H9 (cell line): Measurements from ENCODE around the gene PLCH2. TPM values are rescaled to one million over a fixed set of nuclear protein-coding genes. Genes with fewer than 3 reads are reported as not detected.

ENCODE experiments used
- DNase-seq: peaks from one replicate; pipeline ENCODE4 v3.0.0-alpha.2; 2017
- H2AFZ ChIP-seq: one replicate; pipeline ENCODE4 v1.6.1; 2013; ENCODE audit warnings: mild to moderate bottlenecking, low read length, control low read depth, moderate library complexity
- H2AK5ac ChIP-seq: 2 replicates; pipeline ENCODE4 v1.6.1; 2013; ENCODE audit warnings: low read length, control low read depth, mixed read lengths; ENCODE audit not compliant: insufficient read length
- H2BK120ac ChIP-seq: one replicate; pipeline ENCODE4 v1.6.1; 2013; ENCODE audit warnings: low read depth, mild to moderate bottlenecking, low read length, control low read depth, inconsistent platforms; ENCODE audit not compliant: poor library complexity, severe bottlenecking
- H2BK12ac ChIP-seq: 2 replicates; pipeline ENCODE4 v1.6.1; 2013; ENCODE audit warnings: low read length, control low read depth, mixed read lengths, low read depth; ENCODE audit not compliant: insufficient read length
- H2BK15ac ChIP-seq: 2 replicates; pipeline ENCODE4 v1.6.1; 2013; ENCODE audit warnings: low read depth, low read length, control low read depth
- H2BK20ac ChIP-seq: one replicate; pipeline ENCODE4 v1.6.1; 2013; ENCODE audit warnings: low read depth, mild to moderate bottlenecking, low read length, control low read depth, inconsistent platforms; ENCODE audit not compliant: poor library complexity, severe bottlenecking
- H2BK5ac ChIP-seq: 2 replicates; pipeline ENCODE4 v1.6.1; 2013; ENCODE audit warnings: low read length, control low read depth, mixed read lengths; ENCODE audit not compliant: insufficient read length
- H3K14ac ChIP-seq: 2 replicates; pipeline ENCODE4 v1.6.1; 2013; ENCODE audit warnings: low read length, control low read depth; ENCODE audit not compliant: insufficient read depth
- H3K18ac ChIP-seq: 2 replicates; pipeline ENCODE4 v1.6.1; 2013; ENCODE audit warnings: low read depth, mild to moderate bottlenecking, mixed read lengths, low read length, control low read depth; ENCODE audit not compliant: insufficient read length
- H3K23ac ChIP-seq: 2 replicates; pipeline ENCODE4 v1.6.1; 2013; ENCODE audit warnings: low read length, control low read depth, mixed read lengths, low read depth; ENCODE audit not compliant: insufficient read length
- H3K23me2 ChIP-seq: 2 replicates; pipeline ENCODE4 v1.6.1; 2013; ENCODE audit warnings: low read depth, mild to moderate bottlenecking, mixed read lengths, low read length, control low read depth; ENCODE audit not compliant: insufficient read length, poor library complexity, severe bottlenecking
- H3K27ac ChIP-seq: 2 replicates; pipeline ENCODE4 v1.5.1; 2013; ENCODE audit warnings: low read length, control low read depth, mixed read lengths, low read depth; ENCODE audit not compliant: insufficient read length
- H3K27me3 ChIP-seq: 2 replicates; pipeline ENCODE4 v1.6.1; 2013; ENCODE audit warnings: low read length, control low read depth, inconsistent platforms; ENCODE audit not compliant: insufficient read depth
- H3K4ac ChIP-seq: 2 replicates; pipeline ENCODE4 v1.6.1; 2013; ENCODE audit warnings: low read depth, mild to moderate bottlenecking, control low read depth, inconsistent platforms, low read length, moderate library complexity
- H3K4me1 ChIP-seq: 2 replicates; pipeline ENCODE4 v1.6.1; 2013; ENCODE audit warnings: low read length, control low read depth, inconsistent platforms; ENCODE audit not compliant: insufficient read depth
- H3K4me2 ChIP-seq: 2 replicates; pipeline ENCODE4 v1.6.1; 2013; ENCODE audit warnings: low read length, control low read depth, mixed read lengths; ENCODE audit not compliant: insufficient read length, insufficient read depth
- H3K56ac ChIP-seq: 2 replicates; pipeline ENCODE4 v1.6.1; 2013; ENCODE audit warnings: low read depth, mild to moderate bottlenecking, mixed read lengths, low read length, control low read depth; ENCODE audit not compliant: insufficient read length
- H3K79me1 ChIP-seq: 2 replicates; pipeline ENCODE4 v1.6.1; 2013; ENCODE audit warnings: low read depth, mild to moderate bottlenecking, moderate library complexity, low read length, control low read depth, inconsistent platforms; ENCODE audit not compliant: insufficient read depth, poor library complexity, severe bottlenecking
- H3K79me2 ChIP-seq: 2 replicates; pipeline ENCODE4 v1.6.1; 2013; ENCODE audit warnings: low read length, control low read depth, inconsistent platforms; ENCODE audit not compliant: insufficient read depth
- H3K9ac ChIP-seq: 2 replicates; pipeline ENCODE4 v1.6.1; 2013; ENCODE audit warnings: low read length, control low read depth, mixed read lengths; ENCODE audit not compliant: insufficient read length; ENCODE audit errors: extremely low read depth
- H3K9me3 ChIP-seq: one replicate; pipeline ENCODE4 v1.6.1; 2013; ENCODE audit warnings: low read depth, low read length, inconsistent platforms; ENCODE audit not compliant: control insufficient read depth
- H3T11ph ChIP-seq: one replicate; pipeline ENCODE4 v1.6.1; 2013; ENCODE audit warnings: mild to moderate bottlenecking, low read length, control low read depth, inconsistent platforms
- H4K20me1 ChIP-seq: one replicate; pipeline ENCODE4 v1.6.1; 2013; ENCODE audit not compliant: control insufficient read depth, insufficient read length, insufficient read depth
- H4K5ac ChIP-seq: 2 replicates; pipeline ENCODE4 v1.6.1; 2013; ENCODE audit warnings: low read depth, mild to moderate bottlenecking, mixed read lengths, low read length, control low read depth; ENCODE audit not compliant: insufficient read length
- H4K8ac ChIP-seq: replicated peaks from 2 replicates; pipeline ENCODE4 v1.6.1; 2013; ENCODE audit warnings: low read length, control low read depth, mixed read lengths, low read depth; ENCODE audit not compliant: insufficient read length
- H4K91ac ChIP-seq: 2 replicates; pipeline ENCODE4 v1.6.1; 2013; ENCODE audit warnings: low read depth, mild to moderate bottlenecking, moderate library complexity, mixed read lengths, low read length, control low read depth; ENCODE audit not compliant: insufficient read length
- H3K27ac Mint-ChIP-seq, 3 experiments: 2 replicates in 2 of 3; 3 replicates in 1 of 3; pipeline ENCODE4 v1.8.0; 2020 to 2021; ENCODE audit warnings: mixed read lengths in 3 of 3, mild to moderate bottlenecking in 1 of 3, moderate library complexity in 1 of 3
- H3K27me3 Mint-ChIP-seq: 2 replicates; pipeline ENCODE4 v1.8.0; 2021; ENCODE audit warnings: low read depth, mild to moderate bottlenecking, moderate library complexity, mixed read lengths
- H3K36me3 Mint-ChIP-seq, 3 experiments: 2 replicates in 2 of 3; 3 replicates in 1 of 3; pipeline ENCODE4 v1.8.0; 2020 to 2021; ENCODE audit warnings: low read depth in 3 of 3, mixed read lengths in 3 of 3; ENCODE audit not compliant: insufficient read depth in 1 of 3
- H3K4me1 Mint-ChIP-seq, 2 experiments: 2 replicates each; pipeline ENCODE4 v1.8.0; 2020; ENCODE audit warnings: mixed read lengths in 2 of 2
- H3K4me3 Mint-ChIP-seq, 2 experiments: 2 replicates in 1 of 2; 3 replicates in 1 of 2; pipeline ENCODE4 v1.8.0; 2020 to 2021; ENCODE audit warnings: mild to moderate bottlenecking in 2 of 2, mixed read lengths in 2 of 2, moderate library complexity in 1 of 2
- H3K9me3 Mint-ChIP-seq, 2 experiments: 2 replicates in 1 of 2; 3 replicates in 1 of 2; pipeline ENCODE4 v1.8.0; 2020; ENCODE audit warnings: mild to moderate bottlenecking in 2 of 2, mixed read lengths in 2 of 2, moderate library complexity in 1 of 2
- WGBS: extraction: QIAGEN DNeasy Blood & Tissue Kit; methylation state at CpG from one replicate; pipeline ENCODE4 v1.1.7; 2013; ENCODE audit warnings: missing lambda C conversion rate, low lambda C conversion rate, mixed read lengths; ENCODE audit not compliant: insufficient read length; ENCODE audit errors: extremely low coverage; 5-methylcytosine and 5-hydroxymethylcytosine counted together
- total RNA-seq: library from RNA; stranded (reverse); gene quantifications from 2 replicates; pipeline ENCODE4 v1.2.1, GENCODE V29; 2021
- TF ChIP-seq, protein P1 (sequence below): fragments of 200-600 bp; sonication (generic); conservative IDR thresholded peaks from 3 replicates; pipeline ENCODE4 v1.8.0; 2021; ENCODE audit warnings: antibody characterized with exemption, mild to moderate bottlenecking

The PLCH2 gene
- total RNA-seq, 1 experiment from 2014 or later: 0.09 TPM

DNA sequence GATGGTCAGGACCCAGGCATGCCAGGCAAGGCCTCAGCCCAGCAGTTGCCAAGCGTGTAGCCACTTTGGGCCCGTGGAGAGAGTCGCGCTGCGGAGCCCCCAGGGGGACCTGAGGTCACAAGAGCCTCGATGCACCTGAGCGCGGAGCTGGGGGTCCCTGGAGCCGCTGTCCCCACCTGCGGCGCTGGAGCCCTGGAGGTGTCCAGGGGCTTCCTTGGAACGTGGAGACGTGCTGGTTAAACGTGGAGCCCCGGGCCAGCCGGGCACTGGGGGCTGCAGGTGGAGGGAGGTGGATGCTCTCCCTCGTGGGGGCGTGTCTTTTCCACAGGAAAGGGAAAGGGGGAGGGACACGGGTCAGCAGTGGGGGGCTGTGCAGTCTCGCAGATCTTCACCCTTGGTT is 3.1 kb downstream of the PLCH2 start:
- no peak overlapping the region for H2BK120ac ChIP-seq
- H2BK5ac ChIP-seq: no peak overlapping the region
- H4K91ac ChIP-seq: no peak overlapping the region
- H4K20me1 ChIP-seq: no peaks in the 10 kb centered on the region
- no peak overlapping the region for H3K4ac ChIP-seq
- H2BK12ac ChIP-seq: no peak overlapping the region
- no peak overlapping the region for H3K27ac Mint-ChIP-seq
- no CpG with 5 or more reads among the region's 20 CpGs for WGBS
- H3K27me3 Mint-ChIP-seq: peaks cover 2% of the 10 kb centered on the region
- H3K27me3 ChIP-seq: no peaks in the 10 kb centered on the region
- no peak overlapping the region for H3K27ac ChIP-seq
- H3K4me1 Mint-ChIP-seq: peaks cover 0 to 13% of the 10 kb centered on the region in 2 experiments; a peak in 2 of 4 replicates
- H3K4me3 Mint-ChIP-seq: no peak overlapping the region
- H4K5ac ChIP-seq: no peak overlapping the region
- TF ChIP-seq, protein P1, sequence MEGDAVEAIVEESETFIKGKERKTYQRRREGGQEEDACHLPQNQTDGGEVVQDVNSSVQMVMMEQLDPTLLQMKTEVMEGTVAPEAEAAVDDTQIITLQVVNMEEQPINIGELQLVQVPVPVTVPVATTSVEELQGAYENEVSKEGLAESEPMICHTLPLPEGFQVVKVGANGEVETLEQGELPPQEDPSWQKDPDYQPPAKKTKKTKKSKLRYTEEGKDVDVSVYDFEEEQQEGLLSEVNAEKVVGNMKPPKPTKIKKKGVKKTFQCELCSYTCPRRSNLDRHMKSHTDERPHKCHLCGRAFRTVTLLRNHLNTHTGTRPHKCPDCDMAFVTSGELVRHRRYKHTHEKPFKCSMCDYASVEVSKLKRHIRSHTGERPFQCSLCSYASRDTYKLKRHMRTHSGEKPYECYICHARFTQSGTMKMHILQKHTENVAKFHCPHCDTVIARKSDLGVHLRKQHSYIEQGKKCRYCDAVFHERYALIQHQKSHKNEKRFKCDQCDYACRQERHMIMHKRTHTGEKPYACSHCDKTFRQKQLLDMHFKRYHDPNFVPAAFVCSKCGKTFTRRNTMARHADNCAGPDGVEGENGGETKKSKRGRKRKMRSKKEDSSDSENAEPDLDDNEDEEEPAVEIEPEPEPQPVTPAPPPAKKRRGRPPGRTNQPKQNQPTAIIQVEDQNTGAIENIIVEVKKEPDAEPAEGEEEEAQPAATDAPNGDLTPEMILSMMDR: no peak
- H2BK20ac ChIP-seq: no peak overlapping the region
- H2BK15ac ChIP-seq: no peak overlapping the region
- H2AFZ ChIP-seq: no peak overlapping the region
- H3K9me3 ChIP-seq: no peaks in the 10 kb centered on the region
- no peaks in the 10 kb centered on the region for H3K4me1 ChIP-seq
- no peak overlapping the region for H3K9ac ChIP-seq
- H4K8ac ChIP-seq: no peak overlapping the region
- no peaks in the 10 kb centered on the region for H3K36me3 Mint-ChIP-seq
- H3K23ac ChIP-seq: no peak overlapping the region
- H3K79me1 ChIP-seq: no peaks in the 10 kb centered on the region
- H3K14ac ChIP-seq: no peak overlapping the region
- H3K56ac ChIP-seq: no peak overlapping the region
- H3T11ph ChIP-seq: no peak overlapping the region
- no peaks in the 10 kb centered on the region for H3K79me2 ChIP-seq
- DNase-seq: no peak
- no peaks in the 10 kb centered on the region for H3K9me3 Mint-ChIP-seq
- H2AK5ac ChIP-seq: no peak overlapping the region
- H3K4me2 ChIP-seq: no peak overlapping the region
- H3K23me2 ChIP-seq: no peaks in the 10 kb centered on the region
- no peak overlapping the region for H3K18ac ChIP-seq
